ENCODE results near the gene LRP8.

LRP8 gene

DNA sequence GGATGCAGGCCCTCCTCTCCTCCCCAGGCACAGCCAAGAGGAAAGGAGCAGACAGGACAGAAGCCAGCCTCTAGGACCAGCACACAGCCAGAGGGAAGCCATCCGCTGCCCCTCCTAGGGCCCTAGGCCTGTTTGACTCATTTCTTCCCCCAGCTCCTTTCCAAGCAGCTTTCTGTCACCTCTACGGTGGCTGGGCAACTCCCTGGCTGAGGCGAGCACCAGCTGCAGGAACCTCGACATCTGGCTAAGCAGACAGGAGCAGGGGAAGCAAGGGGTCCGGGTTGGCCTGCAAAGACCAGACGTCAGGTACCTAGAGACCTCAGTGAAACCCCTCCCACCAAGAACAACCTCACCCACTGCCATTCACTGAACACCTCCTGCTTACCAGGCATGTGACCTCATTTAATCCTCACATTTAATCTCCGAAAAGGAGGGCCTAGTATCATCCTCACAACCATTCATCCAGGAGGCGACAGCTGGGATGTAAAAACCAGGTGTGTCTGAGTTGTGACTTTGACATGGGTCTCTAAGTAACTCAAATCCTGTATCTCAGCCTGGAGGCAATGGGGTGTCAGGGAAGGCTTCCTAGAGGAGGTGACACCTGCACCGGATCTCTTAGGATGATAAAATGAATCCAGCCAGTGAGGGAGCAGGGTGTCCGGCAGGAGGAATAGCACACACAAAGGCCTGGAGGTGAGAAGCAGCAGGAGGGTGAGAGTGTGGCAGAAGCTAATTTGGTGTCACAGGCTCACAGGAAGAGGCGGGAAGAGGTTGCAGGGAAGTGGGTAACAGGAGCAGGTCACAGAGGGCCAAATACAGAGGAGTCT is 5.9 kb downstream of the LRP8 start:
- no peak for DNase-seq (ENCODE audit: low spot score)

GRCh38 chr1:53321366-53321765 is 6.5 kb downstream of the LRP8 start:
- peak; percentile 67 for DNase-seq (ENCODE audit: low spot score)

- DNase-seq (ENCODE audit: low spot score) = no peak
These were observed 7.2 kb downstream of the LRP8 start for GRCh38 chr1:53320646-53321045.

DNA sequence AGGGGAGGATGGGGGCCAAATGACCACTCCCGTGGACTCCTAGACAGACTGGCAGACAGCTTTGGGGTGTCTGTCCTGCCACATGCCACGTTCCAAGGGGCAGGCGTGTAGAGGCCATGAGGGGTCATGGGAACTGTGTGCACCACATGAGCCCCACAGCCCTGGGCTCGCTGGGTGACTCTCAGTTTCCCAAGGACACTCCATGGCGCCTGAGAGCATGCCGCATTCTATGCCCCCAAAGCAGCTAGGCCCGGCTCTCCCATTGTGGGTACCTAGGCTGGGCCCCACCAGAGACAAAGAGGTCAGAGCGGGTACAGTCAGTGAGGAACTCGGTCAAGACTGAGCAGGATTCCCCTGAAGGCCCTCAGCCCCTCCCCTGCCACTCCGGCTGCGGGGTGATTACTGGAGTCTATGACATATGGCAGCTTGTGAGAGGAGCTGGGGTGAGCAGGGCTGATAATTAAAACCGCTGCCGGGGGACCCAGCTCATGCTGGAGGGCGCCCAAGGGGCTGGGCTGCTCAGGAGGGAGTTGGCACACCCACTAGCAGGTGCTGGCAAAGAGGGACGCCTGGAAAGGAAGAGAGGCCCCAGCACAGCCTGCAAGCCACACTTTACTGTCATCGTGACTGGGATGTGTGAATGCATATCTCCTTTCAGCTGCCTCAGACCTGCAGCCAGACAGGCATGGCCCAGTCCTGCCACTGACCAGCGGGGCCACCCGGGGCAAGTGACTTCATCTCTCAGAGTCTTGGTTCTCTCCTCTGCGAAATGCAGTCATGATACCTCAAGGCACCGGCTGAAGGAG is 8.4 kb downstream of the LRP8 start:
- no peak for DNase-seq (ENCODE audit: low spot score)

- no peak for DNase-seq (ENCODE audit: low spot score)
These were observed 10.0 kb downstream of the LRP8 start for GRCh38 chr1:53317646-53318539.

DNA sequence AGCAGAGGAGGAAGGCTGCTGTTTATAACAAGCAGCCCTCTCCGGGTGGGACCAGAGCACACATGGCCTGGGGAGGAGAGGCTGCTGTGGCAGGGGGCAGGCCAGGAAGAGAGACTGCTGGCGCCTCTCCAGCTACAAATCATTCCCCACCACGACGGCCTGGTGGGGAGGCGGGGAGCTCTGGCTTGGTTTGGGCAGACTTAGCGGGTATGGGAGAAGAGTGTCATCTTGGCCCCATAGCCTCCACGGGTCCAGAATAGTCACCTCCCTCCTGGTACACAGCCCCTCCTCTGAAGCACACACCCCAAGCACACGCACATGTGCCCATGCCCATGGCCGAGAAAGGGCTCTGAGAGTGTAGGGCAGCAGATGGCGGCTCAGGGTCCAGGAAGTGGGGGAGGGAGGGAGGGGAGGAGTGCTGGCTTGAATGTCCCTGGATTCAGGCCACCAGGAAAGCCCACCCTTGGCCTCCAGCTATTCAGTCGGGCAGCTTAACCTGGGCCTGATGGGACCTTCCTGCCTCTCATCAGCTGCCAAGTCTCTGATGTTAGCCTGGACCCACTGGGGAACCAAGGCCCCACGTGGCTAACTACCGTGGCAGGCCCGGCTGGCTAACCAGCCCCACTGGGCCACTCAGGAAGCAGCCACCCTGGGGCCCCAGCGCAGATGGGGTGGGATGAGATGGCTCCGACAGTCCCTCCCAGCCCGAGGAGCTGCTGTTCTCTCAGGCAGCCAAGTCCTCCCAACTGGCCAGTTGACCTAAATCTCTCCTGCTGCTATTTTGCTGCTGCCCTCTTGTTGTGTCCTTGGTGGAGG is 10.9 kb downstream of the LRP8 start:
- DNase-seq (ENCODE audit: low spot score) = no peak

GRCh38 chr1:53316424-53316765 is 11.5 kb downstream of the LRP8 start:
- DNase-seq (ENCODE audit: low spot score) = no peak

DNA sequence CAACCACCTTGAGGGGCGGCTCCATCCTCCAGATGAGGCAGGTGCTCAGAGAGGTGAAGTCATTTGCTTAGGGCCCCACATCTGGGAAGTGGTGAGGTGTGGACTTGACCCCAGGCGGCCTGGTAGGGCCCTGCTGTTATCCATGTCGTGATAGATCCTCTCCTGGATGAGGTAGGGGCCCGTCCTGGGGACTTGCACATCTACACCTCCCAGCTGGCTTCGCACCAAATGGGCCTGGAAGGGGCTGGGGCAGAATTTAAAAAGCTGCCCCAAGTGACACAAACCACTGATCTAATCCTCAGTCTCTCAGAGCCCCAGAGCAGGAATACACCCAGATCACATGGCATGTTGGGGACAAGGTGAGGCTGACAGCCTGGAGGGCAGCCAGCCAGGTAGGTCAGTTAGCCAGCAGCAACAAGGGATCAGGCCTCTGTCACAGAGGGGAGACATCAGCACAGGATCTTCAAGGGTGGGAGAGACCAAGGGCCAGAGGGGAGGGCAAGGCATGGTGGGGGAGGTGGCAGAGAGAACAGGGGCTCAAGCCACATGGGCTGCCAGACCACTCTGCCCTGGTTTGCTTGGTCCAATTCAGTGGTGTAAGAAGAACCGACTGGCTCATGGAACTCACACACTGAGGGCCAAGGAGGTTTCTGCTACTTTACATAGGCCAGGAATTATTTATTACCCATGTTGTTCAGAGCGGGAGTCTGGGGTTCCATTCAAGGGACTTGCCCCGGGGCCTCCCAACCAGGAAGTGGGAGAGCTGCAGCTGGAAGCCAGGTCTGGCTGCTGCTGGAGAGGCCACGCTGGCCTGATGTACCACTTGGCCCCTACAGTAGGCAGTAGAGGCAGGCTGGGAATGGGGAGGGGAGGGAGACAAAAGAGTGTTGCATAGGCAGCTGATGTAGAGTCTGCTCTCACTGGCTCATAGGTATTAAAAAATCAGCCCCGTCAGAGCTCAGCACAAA is 12.1 kb downstream of the LRP8 start:
- DNase-seq (ENCODE audit: low spot score) = no peak

DNA sequence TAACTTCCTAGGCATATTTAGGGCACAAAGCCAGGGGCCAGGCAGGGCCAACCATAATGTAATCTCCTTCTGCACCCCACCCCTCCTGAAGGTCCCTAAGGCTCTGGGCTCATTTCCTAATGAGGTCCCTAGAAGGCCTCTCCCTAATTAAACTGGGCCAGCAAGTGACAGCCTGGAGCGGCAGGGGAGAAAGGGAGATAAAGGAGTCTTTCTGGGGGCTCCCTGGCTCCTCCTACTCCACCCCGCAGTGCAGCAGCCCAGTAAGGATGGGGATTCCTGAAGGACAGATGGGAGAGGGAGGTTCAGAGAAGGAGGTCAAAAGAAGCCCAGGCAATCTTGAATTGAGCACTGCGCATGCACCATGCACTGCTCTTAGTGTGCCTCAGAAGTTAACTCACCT is 12.8 kb downstream of the LRP8 start:
- no peak for DNase-seq (ENCODE audit: low spot score)

DNA sequence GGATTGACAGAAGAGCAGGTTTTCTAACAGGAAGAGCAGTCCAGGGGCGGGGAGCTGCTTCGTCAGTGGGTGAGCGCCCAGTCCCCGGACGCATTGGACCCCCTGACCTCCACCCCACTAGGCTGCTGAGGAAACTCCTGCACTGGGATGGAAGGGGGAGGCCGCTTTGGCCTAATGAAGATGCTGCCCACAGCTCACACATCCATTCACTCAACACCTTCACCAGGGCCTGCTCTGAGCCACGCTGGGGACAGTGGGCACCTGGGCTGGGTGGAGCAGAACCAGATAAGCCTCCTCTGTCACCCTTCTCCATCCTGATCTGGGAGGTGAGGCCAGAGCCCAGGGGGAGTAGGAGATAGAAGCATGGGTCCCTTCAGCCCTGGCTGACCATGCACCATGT is 13.3 kb downstream of the LRP8 start:
- DNase-seq (ENCODE audit: low spot score) = no peak

DNA sequence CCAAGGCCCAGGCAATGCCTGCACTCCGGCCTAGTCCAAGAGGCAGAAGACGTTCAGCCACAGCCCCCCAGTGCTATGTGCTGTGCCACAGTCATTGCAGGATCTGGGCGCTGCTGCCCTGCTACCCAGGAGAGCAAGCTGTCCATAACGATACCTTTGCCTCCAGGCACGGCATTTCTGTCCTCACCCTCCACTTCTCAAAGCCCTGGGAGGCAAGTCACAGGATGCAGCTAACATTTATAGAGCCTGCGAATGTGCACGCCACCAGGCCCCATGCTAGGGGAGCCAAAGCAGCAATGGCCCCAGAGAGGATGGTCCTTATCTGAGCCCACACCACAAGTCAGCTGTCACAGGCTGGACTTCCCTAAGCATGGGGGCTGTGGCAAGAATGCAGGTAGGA is 13.8 kb downstream of the LRP8 start:
- DNase-seq (ENCODE audit: low spot score) = no peak

GRCh38 chr1:53313556-53313955 is 14.3 kb downstream of the LRP8 start:
- no peak for DNase-seq (ENCODE audit: low spot score)

DNA sequence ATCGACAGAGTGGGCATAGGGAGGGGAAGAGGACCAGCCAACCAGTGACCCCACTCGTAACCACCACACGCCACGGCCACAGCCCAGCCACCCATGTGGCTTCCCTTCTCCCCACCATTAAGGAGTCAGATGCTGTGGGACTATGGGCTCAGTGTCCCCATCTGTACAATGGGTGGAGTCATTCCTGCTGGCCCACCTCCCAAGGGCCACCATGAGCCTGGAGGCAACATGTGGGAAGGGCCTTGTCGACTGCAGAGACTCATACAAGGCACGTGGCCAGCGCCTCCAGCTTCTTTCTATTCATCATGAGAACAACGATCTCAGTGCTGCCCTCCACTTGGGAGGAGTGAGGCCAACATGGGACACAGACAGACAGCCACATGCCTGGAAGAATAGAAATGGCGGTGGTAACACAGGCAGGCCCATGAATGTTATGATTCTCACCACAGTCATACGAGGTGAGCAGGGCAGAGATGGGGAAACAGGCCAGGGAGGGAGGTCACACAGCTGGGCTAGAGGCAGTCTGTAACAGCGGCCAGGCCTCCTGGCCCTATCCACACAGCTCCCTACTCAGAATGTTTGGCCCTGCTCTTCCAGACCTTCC is 16.1 kb downstream of the LRP8 start:
- no peak for DNase-seq (ENCODE audit: low spot score)

- no peak for DNase-seq (ENCODE audit: low spot score)
These were observed 16.8 kb downstream of the LRP8 start for GRCh38 chr1:53310847-53311681.

DNA sequence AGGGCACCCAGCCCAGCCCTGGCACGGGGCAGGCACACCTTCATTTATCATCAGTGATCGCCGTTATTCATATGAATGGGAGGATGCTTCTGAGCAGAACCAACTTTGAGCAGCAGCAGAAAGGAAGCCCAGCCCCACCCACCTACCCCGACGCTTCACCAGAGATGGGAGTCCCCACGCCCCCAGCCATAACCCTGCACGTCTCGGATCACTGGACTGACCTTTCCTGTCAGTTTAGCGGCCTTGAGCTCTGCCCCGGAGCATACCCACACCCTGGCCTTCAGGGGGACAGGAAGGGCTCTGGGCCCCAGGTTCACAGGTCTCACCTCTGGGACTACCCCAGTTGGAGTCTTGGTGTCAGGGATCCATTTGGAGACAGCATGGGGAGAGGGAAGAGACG is 18.1 kb downstream of the LRP8 start:
- DNase-seq (ENCODE audit: low spot score) = no peak

GRCh38 chr1:53308506-53308905 is 19.4 kb downstream of the LRP8 start:
- no peak for DNase-seq (ENCODE audit: low spot score)

DNA sequence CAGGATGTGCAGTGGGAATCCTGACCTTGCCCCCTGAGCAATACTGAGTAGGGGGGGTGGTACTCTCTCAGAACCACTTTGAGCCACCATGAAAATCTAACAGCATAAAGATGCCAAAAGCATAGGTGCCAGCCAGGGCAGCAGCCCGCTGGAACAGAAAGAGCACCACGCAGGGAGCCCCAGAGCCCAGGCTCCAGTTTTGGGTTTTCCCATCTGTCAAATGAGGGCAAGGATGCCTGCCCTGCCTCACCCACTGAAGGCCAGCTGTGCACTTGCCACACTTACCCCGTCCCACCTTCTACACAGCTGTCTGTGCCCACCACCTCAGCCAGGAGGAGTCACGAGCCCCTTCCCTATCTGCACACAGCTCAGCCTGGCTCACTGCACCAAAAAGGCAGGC is 20.8 kb downstream of the LRP8 start:
- DNase-seq (ENCODE audit: low spot score) = no peak

GRCh38 chr1:53306168-53306567 is 21.7 kb downstream of the LRP8 start:
- DNase-seq (ENCODE audit: low spot score) = no peak

DNA sequence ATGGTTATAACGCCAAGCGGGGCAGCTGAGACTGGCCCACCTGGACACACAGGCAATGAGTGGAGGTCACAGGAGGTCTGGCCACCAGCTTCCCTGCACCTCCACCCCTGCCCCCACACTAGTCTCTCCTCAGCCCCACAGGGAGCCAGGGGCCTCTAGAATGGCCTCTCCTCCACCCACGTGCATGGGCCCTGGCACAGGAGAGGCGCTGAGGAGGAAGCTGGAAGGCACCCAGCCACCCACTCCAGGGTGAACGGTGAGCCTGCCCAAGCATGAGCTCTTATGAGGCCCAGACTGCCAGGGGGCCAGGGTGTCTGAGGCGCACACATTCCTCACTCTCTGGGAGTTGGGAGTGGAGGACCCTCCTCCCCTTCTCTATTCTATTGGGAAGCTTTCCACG is 22.2 kb downstream of the LRP8 start:
- no peak for DNase-seq (ENCODE audit: low spot score)
